GM18519 (cell line): Measurements from ENCODE around the gene GALP.
"Not testable (repeated sequence)": the region's sequence is repeated elsewhere in the genome, so short reads cannot be mapped to it uniquely, and the experiment has no call there.

Experiments
- ATAC-seq: cut with Tn5 transposase; IDR thresholded peaks from one replicate; pipeline ENCODE4 v1.9.1; 2021; ENCODE audit warnings: mild to moderate bottlenecking, moderate library complexity; ENCODE audit not compliant: unreplicated experiment, low FRiP score

GALP gene

DNA sequence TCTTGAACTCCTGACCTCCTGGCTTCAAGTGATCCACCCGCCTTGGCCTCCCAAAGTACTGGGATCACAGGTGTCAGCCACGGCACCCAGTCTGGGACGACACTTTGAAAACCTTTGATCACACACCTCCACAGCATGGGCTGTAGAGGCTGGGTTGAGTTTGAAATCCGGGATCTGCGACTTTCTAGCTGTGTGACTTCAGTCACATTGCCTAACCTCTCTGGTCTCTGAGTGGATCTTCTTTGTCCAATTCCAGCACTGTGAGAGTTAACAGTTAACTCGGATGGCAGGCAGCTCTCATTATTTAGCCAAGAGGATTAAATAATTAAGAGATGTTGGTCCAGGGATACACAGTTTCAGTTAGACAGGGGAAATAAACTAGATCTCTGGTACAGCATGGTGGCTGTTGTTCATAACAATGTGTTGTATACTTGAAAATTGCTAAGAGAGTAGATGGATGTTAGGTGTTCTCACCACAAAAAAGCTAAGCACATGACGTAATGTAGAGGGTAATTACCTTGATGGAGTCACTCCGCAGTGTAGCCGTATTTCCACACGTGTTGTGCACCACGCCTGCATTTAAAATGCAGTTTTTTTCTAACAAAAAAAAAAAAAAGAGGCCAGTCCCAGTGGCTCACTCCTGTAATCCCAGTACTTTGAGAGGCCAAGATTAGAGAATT lies 1.9 kb downstream of the GALP start:
- no peak for ATAC-seq

DNA sequence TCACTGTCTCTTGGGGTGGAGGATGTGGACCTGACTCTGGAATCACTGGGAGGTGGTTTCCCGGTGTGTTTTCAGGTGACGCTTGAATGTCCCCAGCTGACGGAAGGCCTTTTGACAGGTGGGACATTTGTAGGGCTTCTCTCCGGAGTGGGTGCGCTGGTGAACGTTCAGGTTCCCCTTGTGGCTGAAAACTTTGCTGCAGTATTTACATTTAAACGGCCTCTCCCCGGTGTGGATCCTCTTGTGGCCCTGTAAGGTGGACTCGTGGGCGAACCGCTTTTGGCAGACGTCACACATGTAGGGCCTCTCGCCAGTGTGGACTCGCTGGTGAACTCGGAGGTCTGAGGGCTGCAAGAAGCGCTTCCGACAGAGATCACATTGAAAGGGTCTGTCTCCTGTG lies 14.0 kb downstream of the GALP start:
- ATAC-seq: no peak

DNA sequence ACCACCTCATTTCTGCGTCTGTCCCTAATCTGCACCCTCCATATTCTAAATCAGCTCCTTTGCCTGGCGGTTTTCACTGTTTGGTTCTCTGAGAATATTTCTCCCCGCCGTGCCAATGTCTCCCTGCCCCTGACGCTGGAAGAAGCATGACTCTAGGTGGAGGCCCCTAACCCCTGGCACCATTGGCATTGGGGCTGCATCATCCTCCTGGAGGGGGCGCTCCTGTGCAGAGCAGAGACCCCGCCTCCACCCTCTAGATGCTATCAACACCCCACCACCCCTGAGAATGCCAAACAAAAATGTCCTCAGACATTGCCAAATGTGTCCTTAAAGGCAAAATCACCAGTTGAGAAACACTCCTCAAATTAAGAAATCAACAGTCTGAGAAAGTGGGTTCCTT lies 15.3 kb downstream of the GALP start:
- ATAC-seq: no peak

DNA sequence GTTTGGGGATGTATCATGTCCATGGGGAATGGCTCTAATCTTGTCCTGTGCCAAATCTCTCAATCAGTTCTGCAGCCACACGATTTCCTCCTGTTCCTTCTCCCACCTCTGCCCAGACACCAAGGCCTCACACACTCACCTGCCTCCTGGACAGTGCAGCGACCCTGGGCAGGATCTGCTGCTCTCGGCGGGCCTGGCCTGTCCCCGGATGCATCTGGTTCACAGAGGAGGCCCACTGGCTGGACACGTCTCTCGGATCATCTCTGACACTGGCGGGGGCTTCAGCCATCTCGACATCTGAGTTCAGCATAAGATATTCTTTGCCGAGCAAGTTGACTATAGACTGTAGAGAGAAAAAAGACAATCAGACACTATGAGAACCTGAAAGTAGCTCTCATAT lies 15.9 kb downstream of the GALP start:
- ATAC-seq: no peak

DNA sequence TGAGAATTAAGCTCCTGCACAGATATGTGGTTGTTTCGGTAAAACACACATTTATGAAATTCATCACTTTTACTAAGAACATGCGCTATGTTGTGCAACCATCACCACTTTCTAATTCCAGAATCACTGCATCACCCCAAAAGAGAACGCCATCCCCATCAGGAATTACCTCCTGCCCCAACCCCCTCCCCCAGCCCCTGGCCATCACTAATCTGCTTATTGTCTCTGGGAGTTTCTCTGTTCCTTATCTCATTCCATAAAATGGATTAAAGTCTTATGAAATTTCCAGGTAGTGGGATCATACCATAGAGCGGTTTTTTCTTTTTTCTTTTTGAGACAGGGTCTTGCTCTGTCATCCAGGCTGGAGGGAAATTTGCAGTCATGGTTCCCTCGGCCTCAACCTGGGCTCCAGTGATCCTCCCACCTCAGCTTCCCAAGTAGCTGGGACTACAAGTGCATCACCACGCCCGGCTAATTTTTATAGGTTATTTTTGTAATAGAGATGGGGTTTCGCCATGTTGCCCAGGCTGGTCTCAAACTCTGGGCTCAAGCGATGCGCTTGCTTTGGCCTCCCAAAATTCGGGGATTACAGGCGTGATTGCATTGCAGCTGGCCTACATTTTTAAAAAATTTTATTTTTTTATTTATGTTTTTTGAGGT lies 18.3 kb downstream of the GALP start:
- ATAC-seq: no peak

DNA sequence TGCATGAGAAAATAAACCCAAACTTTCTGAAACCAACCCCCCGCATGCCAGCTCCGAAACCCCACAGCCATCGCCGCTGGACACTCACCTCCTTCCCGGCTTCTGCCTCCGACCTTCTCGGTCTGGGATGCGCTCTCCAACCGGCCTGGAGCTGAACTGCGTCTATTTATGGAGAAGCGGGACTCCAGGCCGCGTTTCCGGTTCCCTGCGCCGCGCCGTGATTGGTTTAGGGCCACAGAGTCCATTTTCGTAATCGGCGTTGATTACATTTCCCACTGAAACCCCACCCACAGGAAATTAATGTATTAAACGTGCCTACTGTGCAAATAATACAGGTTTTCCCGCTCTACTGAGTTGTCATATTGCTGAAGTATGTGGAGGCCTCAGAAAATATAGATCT lies 21.8 kb downstream of the GALP start, which contains the start of gene ZSCAN5B:
ZSCAN5B (minus strand) TSS at position 138 of the 400 bp plus-strand sequence. CDS start 4,731 bp downstream, outside the sequence.
- not testable (repeated sequence) for ATAC-seq

DNA sequence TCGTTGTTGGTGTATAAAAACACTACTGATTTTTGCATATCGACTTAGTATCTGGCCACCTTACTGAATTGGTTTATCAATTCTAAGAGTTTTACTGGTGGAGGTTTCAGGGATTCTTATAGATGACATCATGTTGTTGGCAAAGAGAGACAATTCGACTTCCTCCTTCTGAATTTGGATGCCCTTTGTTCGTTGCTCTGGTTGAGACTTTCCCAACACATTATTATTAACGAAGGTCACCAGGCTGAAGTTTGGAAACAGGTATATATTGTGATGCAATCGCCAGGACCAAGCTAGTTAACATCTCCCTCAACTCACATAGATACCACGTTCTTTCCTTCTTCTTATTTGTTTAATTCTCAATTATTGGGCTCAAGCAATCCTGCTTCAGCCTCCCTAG lies 23.9 kb downstream of the GALP start:
- no peak for ATAC-seq

DNA sequence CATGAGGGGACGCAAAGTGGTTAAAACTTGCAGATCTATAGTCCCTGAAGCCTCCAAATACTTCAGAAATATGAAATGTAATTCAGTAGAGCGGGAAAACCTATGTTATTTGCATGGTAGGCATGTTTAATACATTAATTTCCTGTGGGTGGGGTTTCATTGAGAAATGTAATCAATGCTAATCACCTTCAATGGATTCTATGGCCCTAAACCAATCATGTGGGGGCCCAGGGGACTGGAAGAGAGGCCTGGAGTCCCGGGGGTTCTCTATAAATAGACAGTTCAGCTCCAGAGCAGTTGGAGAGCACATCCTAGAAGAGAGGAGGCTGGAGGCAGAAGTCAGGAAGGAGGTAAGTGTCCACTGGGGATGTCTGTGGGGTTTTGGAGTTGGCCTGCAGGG lies 26.2 kb downstream of the GALP start, which contains the start of gene ZSCAN5C:
ZSCAN5C (plus strand) TSS at position 301 of the 400 bp plus-strand sequence. CDS start 3,641 bp downstream, outside the sequence.
- no peak for ATAC-seq

DNA sequence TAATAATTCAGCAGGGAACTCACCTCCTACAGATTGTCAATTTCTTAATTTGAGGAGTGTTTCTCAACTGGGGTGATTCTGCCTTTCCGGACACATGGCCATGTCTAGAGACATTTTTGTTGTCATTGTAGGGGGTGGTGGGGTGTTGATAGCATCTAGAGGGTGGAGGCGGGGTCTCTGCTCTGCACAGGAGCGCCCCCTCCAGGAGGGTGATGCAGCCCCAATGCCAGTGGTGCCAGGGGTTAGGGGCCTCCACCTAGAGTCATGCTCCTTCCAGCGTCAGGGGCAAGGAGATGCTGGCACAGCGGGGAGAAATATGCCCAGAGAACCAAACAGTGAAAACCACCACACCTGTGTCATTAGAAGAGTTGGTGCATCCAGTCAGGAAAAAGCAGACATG lies 31.8 kb downstream of the GALP start:
- ATAC-seq: not testable (repeated sequence)

DNA sequence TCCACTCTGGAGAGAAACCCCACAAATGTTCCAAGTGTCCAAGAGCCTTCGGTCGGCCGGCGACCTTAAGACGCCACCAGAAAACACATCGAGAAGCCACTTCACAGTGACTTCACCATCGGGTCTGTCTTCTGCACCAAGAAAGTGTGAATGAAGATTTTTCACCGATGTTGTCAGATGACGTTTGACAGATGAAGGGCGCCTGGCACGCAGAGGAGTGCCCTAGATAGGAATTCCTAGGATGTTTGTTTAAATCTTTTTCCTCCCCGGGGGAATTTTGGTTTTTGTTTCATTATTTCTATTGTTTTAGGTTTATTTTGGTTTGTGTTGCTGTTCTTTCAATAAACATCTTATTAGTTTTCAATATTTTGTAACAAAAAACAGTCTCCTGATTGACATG lies 33.3 kb downstream of the GALP start:
- ATAC-seq: no peak

DNA sequence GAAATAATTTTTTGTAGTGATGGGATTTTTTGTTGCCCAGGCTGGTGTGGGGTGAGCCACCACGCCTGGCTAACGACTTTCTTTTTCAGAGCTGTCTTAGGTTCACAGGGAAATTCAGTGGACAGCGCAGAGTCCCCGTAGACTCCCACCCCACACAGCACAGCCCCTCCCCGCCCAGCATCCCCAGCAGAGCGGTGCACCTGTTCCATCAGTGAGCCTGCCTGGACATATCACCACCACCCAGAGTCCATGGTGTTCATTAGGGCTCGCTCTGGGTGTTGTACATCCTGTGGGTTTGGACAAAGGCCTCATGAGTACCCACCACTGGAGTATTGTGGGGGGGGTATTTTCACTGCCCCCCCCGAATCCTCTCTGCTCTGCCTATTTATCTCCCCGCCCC lies 34.2 kb downstream of the GALP start:
- ATAC-seq: not testable (repeated sequence)

DNA sequence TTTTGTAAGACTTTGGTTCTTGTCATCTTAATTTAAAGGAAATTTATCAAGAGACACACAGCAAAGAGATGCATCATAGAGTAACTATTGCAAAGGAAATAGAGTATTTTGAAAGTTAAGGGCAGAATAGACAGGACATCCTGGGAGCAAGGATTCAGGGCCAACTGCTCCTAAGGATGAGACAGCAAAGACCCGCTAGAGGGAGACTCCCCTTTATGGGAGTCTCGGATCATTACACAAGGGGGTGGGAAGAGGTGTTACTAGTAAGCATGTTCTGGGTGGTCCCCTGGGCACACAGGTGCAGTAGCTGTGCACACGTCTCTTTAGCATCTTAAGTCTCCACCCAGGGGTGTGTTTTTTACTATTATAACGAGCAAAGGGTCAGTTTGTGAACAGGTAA lies 35.9 kb downstream of the GALP start:
- ATAC-seq: no peak

DNA sequence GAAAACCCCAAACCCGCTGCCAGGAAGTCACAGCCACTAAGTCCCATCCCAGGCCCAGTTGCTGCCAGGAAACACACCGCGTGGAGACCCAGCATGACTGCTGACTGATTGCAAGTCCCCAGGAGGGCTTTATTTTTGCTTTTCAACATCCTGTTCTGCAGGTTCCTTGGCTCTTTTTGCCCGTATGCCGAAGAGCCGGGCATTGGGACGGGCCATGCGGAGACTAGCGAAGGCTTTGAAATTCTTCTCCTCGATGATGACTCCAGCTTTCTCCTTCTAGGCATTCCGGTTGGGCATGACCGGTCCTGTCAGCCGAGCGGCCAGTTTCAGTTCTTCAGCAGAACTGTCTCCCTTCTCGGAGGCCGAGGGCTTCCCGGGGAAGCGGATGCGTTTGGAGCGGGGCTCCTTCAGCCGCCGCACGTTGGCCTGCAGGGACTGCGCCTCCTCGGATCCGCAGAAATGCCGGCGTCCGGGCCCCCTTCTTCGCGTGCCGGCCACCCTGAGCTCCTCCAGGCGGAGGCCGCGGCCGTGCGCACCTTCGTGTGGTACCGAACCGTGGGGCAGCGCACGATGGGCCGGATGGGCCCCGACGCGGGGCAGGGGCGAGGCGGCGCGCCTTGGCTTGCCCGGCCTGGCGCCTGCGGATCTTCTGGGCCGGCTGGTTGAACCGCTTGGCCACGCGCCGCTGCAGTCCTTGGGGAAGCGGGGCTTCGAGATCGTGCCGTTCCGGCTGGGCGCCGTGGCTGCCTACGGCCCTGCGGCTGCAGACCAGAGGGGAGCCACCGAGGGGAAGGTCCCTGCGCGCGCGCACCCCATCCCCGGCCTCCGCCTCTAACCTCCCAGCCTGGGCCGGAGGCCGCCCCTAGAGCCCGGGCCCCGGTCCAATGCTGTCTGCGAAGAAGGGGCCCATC lies 41.5 kb downstream of the GALP start:
- ATAC-seq: no peak

DNA sequence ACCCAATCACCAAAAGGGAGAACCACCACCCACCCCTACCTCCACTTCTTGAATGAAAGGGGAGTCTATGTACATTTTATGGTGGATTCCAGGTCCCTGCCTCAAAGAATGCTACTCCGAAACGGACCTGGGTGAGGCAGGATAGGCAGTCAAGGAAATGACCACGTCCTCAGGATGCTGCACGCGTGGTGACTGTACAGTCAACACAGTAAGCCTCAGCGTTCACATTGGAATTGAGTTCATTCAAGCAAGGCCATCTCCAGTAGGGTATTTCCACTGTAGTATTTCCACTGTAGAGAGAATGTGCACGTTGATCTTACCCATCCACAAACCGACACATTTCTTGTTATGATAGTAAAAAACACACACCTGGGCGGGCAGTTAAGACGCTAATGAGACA lies 43.2 kb downstream of the GALP start:
- no peak for ATAC-seq

DNA sequence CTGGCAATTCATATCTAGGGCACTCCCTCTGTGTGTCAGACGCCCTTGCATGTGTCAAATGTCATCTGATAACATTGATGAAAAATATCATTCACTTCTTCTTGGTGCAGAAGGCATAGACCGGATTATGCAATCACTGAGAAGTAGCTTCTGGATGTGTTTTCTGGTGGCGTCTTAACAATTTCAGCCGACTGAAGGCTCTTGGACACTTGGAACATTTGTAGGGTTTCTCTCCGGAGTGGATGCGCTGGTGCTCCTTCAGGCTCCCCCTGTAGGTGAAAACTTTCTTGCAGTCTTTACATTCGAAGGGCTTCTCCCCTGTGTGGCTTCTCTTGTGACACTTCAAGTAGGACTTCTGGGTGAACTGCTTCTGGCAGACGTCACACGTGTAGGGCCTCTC lies 45.6 kb downstream of the GALP start:
- not testable (repeated sequence) for ATAC-seq

DNA sequence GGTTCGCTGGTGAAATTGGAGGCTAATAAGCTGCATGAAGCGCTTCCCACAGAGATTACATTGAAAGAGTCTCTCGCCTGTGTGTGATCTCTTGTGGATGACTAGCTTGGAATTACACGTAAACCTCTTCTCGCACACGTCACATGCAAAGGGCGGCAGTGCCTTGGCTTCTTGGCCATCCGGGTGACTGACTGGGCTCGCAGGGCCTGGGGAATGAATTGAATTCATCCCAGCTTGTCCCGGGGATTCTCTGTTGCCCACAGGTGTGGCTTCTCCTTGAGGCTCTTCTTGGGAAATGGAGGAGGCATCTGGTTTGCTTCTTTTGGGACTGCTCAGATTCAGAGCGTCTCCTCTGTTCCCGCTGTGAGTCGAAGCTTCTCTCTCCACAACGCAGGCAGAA lies 46.0 kb downstream of the GALP start:
- no peak for ATAC-seq

DNA sequence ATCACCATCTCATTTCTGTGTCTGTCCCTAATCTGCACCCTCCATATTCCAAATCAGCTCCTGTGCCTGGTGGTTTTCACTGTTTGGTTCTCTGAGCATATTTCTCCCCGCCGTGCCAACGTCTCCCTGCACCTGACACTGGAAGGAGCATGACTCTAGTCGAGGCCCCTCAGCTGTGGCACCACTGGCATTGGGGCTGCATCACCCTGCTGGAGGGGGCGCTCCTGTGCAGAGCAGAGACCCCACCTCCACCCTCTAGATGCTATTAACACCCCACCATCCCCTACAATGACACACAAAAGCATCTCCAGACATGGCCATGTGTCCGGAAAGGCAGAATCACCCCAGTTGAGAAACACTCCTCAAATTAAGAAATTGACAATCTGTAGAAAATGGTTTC lies 47.1 kb downstream of the GALP start:
- no peak for ATAC-seq

DNA sequence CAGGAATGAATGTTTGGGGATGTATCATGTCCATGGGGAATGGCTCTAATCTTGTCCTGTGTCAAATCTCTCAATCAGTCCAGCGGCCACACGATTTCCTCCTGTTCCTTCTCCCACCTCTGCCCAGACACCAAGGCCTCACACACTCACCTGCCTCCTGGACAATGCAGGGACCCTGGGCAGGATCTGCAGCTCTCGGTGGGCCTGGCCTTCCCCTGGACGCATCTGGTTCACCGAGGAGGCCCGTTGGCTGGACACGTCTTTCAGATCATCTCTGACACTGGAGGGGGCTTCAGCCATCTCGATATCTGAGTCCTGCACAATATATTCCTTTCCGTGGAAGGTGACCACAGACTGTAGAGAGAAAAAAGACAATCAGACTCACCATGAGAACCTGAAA lies 47.7 kb downstream of the GALP start:
- ATAC-seq: no peak
